NCI-H2171 (cell line): Measurements from ENCODE around the gene ING1.
"Not testable (repeated sequence)": the region's sequence is repeated elsewhere in the genome, so short reads cannot be mapped to it uniquely, and the experiment has no call there.

Source experiments
- DNase-seq: peaks from one replicate; lab custom pipeline; 2025; lab: John Stamatoyannopoulos, UW

Gene ING1

DNA sequence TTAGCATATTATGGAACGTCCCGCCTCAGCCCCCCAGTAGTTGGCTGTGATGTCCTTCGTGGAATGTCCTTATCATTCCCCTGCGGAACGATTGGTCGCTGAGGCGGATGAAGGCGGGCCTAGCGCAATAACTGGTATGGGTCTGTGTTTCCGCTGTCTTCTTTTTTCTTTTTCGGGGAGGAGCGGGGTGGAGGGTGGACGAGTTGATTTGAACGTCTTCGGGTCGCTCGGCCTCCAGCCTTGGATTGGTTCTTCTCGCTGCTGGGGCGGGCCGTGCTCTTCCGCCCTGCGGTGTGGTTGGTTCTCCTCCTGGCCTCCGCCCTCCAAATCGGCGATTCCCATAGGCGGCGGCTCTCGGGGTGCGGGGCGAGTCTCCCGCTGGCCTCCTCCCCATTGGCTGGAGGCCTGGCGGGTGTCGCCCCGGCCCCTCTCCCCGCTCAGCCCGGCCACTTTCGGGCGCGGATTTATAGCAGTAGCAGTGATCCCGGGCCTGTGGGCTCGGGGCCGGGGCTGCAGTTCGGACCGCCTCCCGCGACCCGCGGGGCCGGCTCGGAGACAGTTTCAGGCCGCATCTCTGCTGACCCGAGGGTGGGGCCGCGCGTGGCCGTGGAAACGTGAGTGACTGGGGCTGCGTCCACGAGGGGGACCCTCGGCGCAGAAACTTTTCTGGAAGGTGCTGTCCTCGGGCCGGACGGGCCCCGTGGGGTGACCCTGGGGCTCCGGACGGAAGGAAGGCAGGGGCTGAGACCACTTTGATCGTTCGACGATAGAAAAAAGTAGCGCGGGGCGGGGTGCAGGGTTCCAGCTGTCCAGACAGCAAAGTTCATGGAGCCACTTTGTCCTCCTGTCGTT, 2.1 kb downstream of the ING1 start:
- DNase-seq: peak; percentile 97

DNA sequence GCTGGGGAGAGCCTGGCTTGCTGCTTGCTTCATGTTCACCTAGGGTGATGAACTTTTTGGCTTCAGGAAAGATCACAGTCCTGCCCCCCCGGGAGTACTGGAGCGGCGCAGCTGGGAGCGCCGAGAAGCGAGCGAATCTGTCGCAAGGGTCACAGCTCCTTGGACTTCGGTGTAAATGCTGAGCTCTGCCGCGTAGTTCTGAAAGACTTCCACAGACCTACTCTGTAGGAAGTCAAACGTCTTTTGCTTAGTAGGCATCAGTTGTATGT, 2.7 kb downstream of the ING1 start:
- no peak for DNase-seq

- DNase-seq: no peak
These were observed 5.7 kb downstream of the ING1 start for GRCh38 chr13:110719036-110719710.

DNA sequence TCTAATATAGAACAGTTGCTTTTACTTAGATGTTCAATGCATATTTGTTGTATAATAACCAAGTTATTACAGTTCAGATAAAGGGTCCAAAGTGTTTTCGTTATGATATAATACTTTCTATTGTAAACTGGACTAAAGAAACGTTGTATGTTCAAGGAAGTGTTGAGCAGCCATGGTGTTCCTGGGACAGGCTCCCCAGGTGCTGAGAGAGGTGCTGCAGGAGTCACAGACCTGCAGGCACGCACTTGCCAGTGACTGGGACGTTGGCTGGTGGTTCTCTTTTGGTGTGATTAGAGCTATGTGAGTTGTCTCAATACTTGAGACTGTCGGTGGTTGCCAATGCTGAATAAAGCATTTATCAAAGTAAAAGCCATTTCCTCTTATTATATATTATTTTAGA, 9.5 kb downstream of the ING1 start:
- DNase-seq: no peak

GRCh38 chr13:110723598-110723997, 10.1 kb downstream of the ING1 start:
- no peak for DNase-seq

GRCh38 chr13:110726153-110726552, 12.7 kb downstream of the ING1 start:
- DNase-seq: not testable (repeated sequence)

DNA sequence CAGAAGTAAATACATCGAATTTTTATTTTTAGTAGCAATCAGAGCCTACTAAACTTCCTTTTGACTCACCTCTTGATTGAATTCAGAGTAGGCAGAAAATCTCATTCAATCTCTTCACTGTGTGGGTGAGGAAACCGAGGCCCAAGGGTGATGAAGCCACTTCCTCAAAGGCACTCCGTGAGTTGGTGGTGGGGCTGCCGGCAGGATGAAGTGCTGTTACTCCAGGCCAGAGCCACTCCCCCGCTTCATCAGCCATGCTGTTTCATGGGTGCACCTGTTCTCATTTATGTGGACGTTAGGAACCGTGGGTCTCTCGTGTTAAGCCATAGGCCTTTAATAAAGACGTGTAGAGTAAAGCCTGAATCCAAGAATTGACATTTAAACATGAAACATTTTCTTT, 13.2 kb downstream of the ING1 start:
- DNase-seq: no peak

- no peak for DNase-seq
These were observed 17.6 kb downstream of the ING1 start for GRCh38 chr13:110731072-110731471.

- no peak for DNase-seq
These were observed 21.1 kb downstream of the ING1 start for GRCh38 chr13:110734561-110734960.

DNA sequence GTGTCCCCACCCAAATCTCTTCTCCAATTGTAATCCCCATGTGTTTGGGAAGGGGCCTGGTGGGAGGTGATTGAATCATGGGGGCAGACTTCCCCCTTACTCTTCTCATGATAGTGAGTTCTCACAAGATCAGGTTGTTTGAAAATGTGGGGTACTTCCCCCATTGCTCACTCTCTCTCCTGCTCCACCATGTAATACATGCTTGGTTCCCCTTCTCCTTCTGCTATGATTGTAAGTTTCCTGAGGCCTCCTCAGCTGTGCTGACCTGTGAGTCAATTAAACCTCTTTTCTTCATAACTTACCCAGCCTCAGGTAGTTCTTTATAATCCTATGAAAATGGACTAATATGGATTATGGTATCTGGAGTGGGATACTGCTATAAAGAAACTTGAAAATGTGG, 24.1 kb downstream of the ING1 start:
- no peak for DNase-seq

DNA sequence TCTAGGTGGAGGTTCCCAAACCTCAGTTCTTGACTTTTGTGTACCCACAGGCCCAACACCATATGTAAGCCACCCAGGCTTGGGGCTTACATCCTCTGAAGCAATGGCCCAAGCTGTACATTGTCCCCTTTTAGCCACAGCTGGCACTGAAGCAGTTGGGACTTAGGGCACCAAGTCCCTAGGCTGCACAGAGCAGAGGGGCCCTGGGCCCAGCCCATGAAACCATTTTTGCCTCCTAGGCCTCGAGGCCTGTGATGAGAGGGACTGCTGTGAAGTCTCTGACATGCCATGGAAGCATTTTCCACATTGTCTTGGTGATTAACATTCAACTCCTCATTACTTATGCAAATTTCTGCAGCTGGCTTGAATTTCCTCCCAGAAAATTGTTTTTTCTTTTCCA, 30.2 kb downstream of the ING1 start:
- DNase-seq: no peak

DNA sequence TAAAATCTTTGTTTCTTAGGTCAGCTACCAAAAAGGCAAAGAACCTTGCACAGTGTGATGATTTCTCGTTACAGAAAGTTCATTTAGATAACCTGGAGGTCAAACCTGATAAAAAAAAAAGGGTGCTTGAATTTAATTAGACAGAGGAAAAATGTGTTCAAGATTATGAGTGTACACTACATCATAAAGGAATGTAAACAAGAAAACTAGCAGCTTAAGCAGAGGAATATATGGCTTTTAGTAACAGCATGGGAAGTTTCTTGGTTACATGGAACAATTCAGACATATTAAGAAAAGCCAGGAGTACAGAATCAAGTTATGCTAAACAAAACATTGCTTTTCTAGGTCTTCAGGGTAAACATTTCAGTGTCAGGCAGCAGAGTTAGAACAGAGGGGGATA, 32.9 kb downstream of the ING1 start:
- DNase-seq: no peak

DNA sequence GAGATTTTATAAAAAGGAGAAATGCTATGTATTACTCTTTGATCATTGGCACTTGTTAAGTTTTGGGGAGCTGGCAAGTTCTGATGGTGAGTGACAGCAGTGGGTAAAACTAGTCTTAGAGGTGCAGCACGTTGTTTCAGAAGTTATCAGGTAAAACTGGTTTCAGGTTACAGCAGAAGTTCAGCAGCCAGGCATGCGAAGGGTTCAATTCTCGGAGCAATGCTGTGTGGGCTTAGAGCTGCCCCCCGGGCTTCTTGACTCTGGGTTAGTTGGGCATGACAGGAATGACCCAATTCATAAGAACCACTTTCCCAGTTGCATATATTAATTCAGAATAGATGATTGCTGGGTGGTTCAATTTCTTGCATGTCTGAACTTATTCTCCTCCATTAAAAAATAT, 34.8 kb downstream of the ING1 start:
- DNase-seq: no peak

GRCh38 chr13:110756219-110756631, 42.7 kb downstream of the ING1 start:
- DNase-seq: no peak

- DNase-seq: no peak
These were observed 43.8 kb downstream of the ING1 start for GRCh38 chr13:110757296-110757695.

DNA sequence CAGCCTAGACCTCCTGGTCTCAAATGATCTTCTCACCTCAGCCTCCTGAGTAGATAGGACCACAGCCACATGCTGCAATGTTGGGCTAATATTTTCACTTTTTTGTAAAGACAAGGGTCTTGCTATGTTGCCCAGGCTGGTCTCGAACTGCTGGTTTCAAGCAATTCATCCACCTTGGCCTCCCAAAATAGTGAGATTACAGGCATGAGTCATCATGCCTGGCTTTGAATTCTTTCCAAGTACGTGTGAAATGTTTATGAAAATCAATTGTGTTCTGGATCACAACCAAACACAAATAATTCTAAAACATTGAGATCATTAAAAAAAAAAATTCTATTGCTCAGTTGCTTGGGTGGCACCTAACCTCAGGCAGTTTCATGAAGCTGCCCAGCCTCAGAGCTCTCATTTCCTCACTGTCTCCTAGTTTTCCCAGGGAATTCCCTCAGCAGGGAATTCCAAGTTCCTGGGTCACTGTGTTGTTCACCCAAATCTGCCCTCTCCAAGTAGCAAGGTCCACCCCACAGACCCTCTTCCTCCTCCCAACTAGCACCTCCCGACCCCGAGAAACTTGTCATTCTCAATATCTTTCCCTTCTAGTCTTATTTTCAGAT, 44.8 kb downstream of the ING1 start:
- DNase-seq: no peak

DNA sequence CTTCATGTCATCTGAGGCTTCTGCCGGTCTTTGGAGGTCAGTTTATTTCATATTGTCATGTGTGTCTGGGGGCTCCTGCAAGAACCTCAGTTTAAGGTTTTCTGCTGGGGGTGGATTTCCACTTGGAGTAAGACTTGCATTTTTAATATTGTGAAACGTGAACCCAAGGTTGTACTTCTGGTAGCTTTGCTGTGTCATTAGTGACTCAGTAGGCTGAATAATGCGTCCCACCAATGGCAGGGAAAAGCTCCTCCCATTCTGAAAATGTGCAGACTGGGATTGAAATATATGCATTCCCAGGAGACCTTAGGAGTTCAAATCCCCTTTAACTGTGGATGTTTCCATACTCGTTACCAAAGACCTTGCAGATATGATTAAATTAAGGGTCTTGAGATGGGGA, 46.2 kb downstream of the ING1 start:
- no peak for DNase-seq

GRCh38 chr13:110760611-110761010, 47.1 kb downstream of the ING1 start:
- DNase-seq: no peak

GRCh38 chr13:110766671-110767430, 53.4 kb downstream of the ING1 start:
- no peak for DNase-seq

DNA sequence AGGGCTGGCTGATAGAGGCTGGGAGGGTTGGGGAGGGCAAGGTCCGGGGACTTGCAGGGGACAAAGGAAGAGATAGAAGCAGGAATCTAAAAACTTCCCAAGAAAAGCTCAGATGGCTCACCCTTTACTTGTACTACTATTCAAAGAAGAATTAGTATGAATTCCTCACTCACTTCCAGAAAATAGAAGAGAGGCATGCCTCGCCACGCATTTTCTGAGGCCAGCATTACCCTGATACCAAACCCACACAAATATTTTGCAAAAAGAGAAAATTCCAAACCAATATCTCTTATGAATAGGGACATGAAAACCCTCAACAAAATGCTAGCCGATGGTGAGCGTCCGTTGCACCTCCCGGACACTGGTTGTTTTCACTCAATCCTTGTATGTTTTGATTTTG, 54.0 kb downstream of the ING1 start:
- DNase-seq: no peak

DNA sequence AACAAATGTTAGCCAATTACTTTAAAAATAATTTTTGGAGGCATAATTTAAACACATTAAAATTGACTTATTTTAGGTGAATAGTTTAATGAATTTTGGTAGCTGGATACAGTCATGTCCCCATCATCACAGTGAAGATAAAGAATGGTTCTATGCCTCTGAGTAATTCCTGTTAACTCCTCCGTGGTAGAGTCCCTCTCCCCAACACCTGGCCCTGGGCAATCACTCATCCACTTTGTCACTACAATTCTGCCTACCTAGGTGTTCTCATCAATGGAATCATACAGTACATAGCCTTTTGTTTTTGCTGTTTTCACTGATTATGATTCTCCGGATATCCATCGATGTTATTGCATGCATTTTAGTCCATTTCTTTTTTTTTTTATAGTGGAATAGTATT, 55.6 kb downstream of the ING1 start:
- no peak for DNase-seq

DNA sequence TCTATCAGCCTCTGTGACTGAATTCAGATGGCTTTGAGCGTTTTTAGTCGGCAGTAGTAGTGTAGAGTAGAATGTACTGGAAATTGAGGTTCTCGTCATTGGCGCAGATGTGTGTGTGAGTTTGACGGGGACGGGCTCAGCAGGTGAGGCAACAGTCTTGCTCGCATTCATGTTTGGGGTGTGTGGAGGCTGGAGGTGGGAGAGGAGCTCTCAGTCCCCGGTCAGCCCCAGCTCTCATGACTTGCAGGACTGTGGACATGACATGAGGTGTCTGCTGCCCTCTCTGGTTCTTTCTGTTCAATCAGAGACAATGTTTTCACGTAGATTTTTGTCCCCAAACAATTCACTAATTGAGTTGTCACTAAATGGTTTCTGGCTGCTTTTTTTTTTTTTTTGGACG, 57.2 kb downstream of the ING1 start:
- no peak for DNase-seq

DNA sequence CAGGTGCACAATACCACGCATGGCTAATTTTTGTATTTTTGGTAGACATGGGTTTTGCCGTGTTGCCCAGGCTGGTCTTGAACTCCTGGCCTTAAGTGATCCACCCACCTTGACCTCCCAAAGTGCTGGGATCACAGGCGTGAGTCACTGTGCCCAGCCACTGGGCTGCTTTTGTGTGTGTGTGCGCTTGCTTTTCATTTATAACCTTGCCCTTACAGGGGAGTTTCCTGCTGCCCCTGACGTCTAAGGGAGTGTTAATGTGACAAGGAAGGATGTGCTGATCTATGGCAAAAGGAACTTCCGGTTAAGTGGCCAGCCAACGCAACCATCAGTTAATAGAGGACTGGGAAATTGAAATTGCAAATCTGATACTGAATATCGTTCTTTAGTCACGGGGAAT, 57.7 kb downstream of the ING1 start:
- DNase-seq: no peak
